Skeletal muscle cell (primary cell): ENCODE data around the gene RNF186.
"Not testable (repeated sequence)": the region's sequence is repeated elsewhere in the genome, so short reads cannot be mapped to it uniquely, and the experiment has no call there.

ENCODE experiments used
- DNase-seq: peaks from one replicate; pipeline ENCODE4 v3.0.0-alpha.2; 2010; ENCODE audit warnings: low read depth
- H3K4me3 ChIP-seq: 2 replicates; pipeline ENCODE4 v1.5.1; 2011; ENCODE audit warnings: low read depth, mild to moderate bottlenecking, control low read depth, low read length, moderate library complexity

RNF186 gene

GRCh38 chr1:19799230-19800075, 15.6 kb downstream of the RNF186 start, which contains the start of gene TMCO4:
Gene TMCO4 (minus strand): TSS chr1:19799916. CDS start chr1:19780758, 19,158 bp downstream.
- H3K4me3 ChIP-seq, result peak within 1 kb of the TSS; percentile 57

GRCh38 chr1:19798486-19799229, 16.4 kb downstream of the RNF186 start:
- peak overlapping the region; percentile 57 for H3K4me3 ChIP-seq
- no peak for DNase-seq

More at GRCh38 chr1:19799230-19800075, 15.6 kb downstream of the RNF186 start, which contains the start of gene TMCO4:
- DNase-seq, result no peak

- DNase-seq, result no peak
These were observed 17.3 kb downstream of the RNF186 start for GRCh38 chr1:19797827-19798226.

GRCh38 chr1:19794583-19794982, 20.5 kb downstream of the RNF186 start:
- DNase-seq, result no peak
- no peak overlapping the region for H3K4me3 ChIP-seq

More at GRCh38 chr1:19797827-19798226, 17.3 kb downstream of the RNF186 start:
- no peak overlapping the region for H3K4me3 ChIP-seq

GRCh38 chr1:19793360-19794046, 21.6 kb downstream of the RNF186 start:
- no peak overlapping the region for H3K4me3 ChIP-seq
- DNase-seq, result no peak

- no peak overlapping the region for H3K4me3 ChIP-seq
- no peak for DNase-seq
These were observed 22.7 kb downstream of the RNF186 start for GRCh38 chr1:19792237-19793002.

- not testable (repeated sequence) for H3K4me3 ChIP-seq, DNase-seq
These were observed 24.8 kb downstream of the RNF186 start for GRCh38 chr1:19790061-19790975.

- no peak overlapping the region for H3K4me3 ChIP-seq
- DNase-seq, result no peak
These were observed 28.1 kb downstream of the RNF186 start for GRCh38 chr1:19786988-19787423.

- no peak for DNase-seq
- no peak overlapping the region for H3K4me3 ChIP-seq
These were observed 29.4 kb downstream of the RNF186 start for GRCh38 chr1:19785660-19786059.

GRCh38 chr1:19780267-19780877, 34.7 kb downstream of the RNF186 start:
- no peak for DNase-seq
- H3K4me3 ChIP-seq, result no peak overlapping the region

GRCh38 chr1:19776933-19777332, 38.1 kb downstream of the RNF186 start:
- no peak overlapping the region for H3K4me3 ChIP-seq
- no peak for DNase-seq

- no peak overlapping the region for H3K4me3 ChIP-seq
- DNase-seq, result no peak
These were observed 38.8 kb downstream of the RNF186 start for GRCh38 chr1:19776287-19776686.

- no peak for DNase-seq
- H3K4me3 ChIP-seq, result no peak overlapping the region
These were observed 39.3 kb downstream of the RNF186 start for GRCh38 chr1:19775831-19776230.

- no peak for DNase-seq
- no peak overlapping the region for H3K4me3 ChIP-seq
These were observed 39.8 kb downstream of the RNF186 start for GRCh38 chr1:19775317-19775716.

- H3K4me3 ChIP-seq, result no peak overlapping the region
- DNase-seq, result no peak
These were observed 40.8 kb downstream of the RNF186 start for GRCh38 chr1:19774180-19774785.

- DNase-seq, result no peak
These were observed 41.6 kb downstream of the RNF186 start for GRCh38 chr1:19773485-19773884.

GRCh38 chr1:19772053-19772452, 43.0 kb downstream of the RNF186 start:
- DNase-seq, result no peak
- no peak overlapping the region for H3K4me3 ChIP-seq

More at GRCh38 chr1:19773485-19773884, 41.6 kb downstream of the RNF186 start:
- no peak overlapping the region for H3K4me3 ChIP-seq
